ENCODE data around the gene BOK. TPM values are rescaled to one million over a fixed set of nuclear protein-coding genes. Genes with fewer than 3 reads are reported as not detected.
"Not testable (repeated sequence)": the region's sequence is repeated elsewhere in the genome, so short reads cannot be mapped to it uniquely, and the experiment has no call there.

Gene BOK
- total RNA-seq, 2 donors from 2014 or later, result 11.2 to 25.7 TPM

DNA sequence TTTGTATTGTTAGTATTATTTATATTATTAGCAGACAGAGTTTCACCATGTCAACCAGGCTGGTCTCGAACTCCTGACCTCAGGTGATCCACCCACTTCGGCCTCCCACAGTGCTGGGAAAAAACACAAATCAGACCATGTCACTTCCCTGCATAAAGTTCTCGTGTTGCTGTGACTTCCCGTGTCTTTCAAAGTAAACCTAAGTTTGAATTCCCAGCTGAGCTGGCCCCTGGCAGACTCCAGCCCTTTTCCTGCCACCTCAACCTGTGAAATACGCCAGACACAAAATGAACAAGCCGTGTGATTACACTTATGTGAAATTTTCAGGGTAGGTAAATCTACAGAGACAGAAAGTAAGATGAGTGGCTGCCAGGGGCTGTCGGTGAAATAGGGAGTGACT is 7.9 kb downstream of the BOK start:
- no peak for DNase-seq (ENCODE audit: low spot score)
- H3K27ac ChIP-seq, result no peak overlapping the region
- no peaks in the 10 kb centered on the region for H3K36me3 ChIP-seq
- TF ChIP-seq CTCF (IDR thresholded peaks at IDR 0.05), result no peak
- no peaks in the 10 kb centered on the region for H3K9me3 ChIP-seq
- H3K4me3 ChIP-seq, result no peak overlapping the region
- H3K27me3 ChIP-seq, result no peaks in the 10 kb centered on the region
- peaks cover 0 to 29% of the 10 kb centered on the region in 2 donors for H3K4me1 ChIP-seq

- not testable (repeated sequence) for DNase-seq (ENCODE audit: low spot score); H3K27me3 ChIP-seq; H3K9me3 ChIP-seq; H3K4me3 ChIP-seq; H3K27ac ChIP-seq; H3K36me3 ChIP-seq
- peaks cover 0 to 22% of the 10 kb centered on the region in 2 donors for H3K4me1 ChIP-seq
These were observed 8.7 kb downstream of the BOK start for GRCh38 chr2:241567266-241567665.

- no peaks in the 10 kb centered on the region for H3K27me3 ChIP-seq
- no peak overlapping the region for H3K27ac ChIP-seq
- no peak for DNase-seq (ENCODE audit: low spot score)
- H3K36me3 ChIP-seq, result no peaks in the 10 kb centered on the region
- H3K9me3 ChIP-seq, result no peaks in the 10 kb centered on the region
- no peak overlapping the region for H3K4me3 ChIP-seq
- no peak for TF ChIP-seq CTCF (IDR thresholded peaks at IDR 0.05)
- H3K4me1 ChIP-seq, result peaks cover 0 to 20% of the 10 kb centered on the region in 2 donors
These were observed 9.2 kb downstream of the BOK start for GRCh38 chr2:241567776-241568175.

DNA sequence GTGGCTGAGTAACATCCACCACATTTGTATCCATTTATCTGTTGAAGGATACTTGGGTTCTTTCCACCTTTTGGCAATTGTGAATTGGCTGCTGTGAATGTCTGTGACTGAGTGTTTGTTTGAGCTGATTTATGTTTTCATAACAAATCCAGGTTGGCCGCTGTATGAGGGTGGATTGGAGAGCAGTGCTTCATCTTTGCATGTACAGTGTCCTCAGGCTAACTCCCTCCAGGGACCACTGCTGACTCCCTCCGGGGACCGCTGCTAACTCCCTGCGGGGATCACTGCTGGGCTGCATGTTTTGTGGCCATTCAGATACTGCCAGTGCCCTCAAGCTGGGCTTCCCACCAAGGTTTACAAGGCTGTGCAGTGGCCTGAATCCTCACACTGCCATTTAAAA is 10.2 kb downstream of the BOK start:
- Histone ChIP-seq H3K4me1 (peaks cover 0 to 12% of the 10 kb centered on the region in 2 donors), H3K27ac (no peak overlapping the region), H3K9me3 (no peaks in the 10 kb centered on the region), H3K4me3 (no peak overlapping the region), H3K36me3 (peaks cover 5% of the 10 kb centered on the region), H3K27me3 (no peaks in the 10 kb centered on the region)
- TF ChIP-seq CTCF (IDR thresholded peaks at IDR 0.05), result no peak
- DNase-seq (ENCODE audit: low spot score), result no peak

DNA sequence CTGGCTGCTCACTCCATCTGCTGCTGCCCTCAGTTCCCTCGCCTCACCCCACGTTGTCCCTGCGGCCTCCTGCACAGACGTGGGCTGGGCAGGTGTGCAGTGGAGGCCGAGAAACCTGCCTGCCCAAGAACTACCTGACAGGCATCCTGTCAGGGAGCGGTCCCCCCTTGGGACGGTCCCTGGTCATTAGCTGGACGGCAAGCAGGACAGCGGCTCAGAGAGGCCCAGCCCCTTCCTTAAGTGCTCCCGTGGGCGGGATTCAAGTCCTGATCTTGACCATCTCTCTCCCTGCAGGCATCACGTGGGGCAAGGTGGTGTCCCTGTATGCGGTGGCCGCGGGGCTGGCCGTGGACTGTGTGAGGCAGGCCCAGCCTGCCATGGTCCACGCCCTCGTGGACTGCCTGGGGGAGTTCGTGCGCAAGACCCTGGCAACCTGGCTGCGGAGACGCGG is 11.3 kb downstream of the BOK start:
- DNase-seq (ENCODE audit: low spot score), result no peak
- Histone ChIP-seq H3K4me1 (peaks cover 0 to under 1% of the 10 kb centered on the region in 2 donors), H3K9me3 (no peaks in the 10 kb centered on the region), H3K27me3 (no peaks in the 10 kb centered on the region), H3K27ac (no peak overlapping the region), H3K4me3 (no peak overlapping the region), H3K36me3 (peaks cover 15% of the 10 kb centered on the region)
- no peak for TF ChIP-seq CTCF (IDR thresholded peaks at IDR 0.05)

- H3K9me3 ChIP-seq, result no peaks in the 10 kb centered on the region
- H3K27me3 ChIP-seq, result no peaks in the 10 kb centered on the region
- H3K27ac ChIP-seq, result no peak overlapping the region
- no peak for TF ChIP-seq CTCF (IDR thresholded peaks at IDR 0.05)
- no peak for DNase-seq (ENCODE audit: low spot score)
- no peaks in the 10 kb centered on the region for H3K4me1 ChIP-seq
- no peak overlapping the region for H3K4me3 ChIP-seq
- H3K36me3 ChIP-seq, result peaks cover 20% of the 10 kb centered on the region
These were observed 12.5 kb downstream of the BOK start for GRCh38 chr2:241570961-241571581.

All from right atrium auricular region (tissue), 2 donors.